ENCODE results near the gene IRF5.
A peak's percentile ranks its signal among the peaks of the same experiment; 100 is the strongest.

The IRF5 gene

GRCh38 chr7:128922496-128923410, 15.0 kb upstream of the IRF5 start:
- Mint-ChIP-seq H3K36me3 (no peaks in the 10 kb centered on the region), H3K27ac (no peak overlapping the region), H3K27me3 (peaks cover 2% of the 10 kb centered on the region)

DNA sequence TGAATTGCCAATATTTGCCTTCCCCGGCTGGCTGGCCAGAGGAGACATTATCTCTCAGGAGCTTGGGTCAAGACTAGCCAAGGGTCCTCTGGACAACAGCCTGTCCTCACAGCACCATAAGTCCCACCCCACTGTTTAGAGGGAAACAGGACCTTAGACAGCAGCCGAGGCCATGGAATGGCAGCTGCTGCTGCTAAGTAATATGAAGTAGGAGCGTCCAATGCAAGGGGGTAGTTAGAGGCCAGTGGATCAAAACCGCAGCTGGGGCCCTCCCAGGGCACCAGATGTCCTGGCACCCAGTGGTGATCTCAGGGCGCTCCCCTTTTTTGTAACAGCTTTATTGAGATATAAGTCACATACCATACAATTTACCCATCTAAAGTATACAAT, 14.3 kb upstream of the IRF5 start:
- H3K27me3 Mint-ChIP-seq: peaks cover 2% of the 10 kb centered on the region
- DNase-seq (ENCODE audit: low spot score in 2 of 2): no peak
- no peak overlapping the region for H3K4me3 Mint-ChIP-seq

More at GRCh38 chr7:128922496-128923410, 15.0 kb upstream of the IRF5 start:
- DNase-seq (ENCODE audit: low spot score in 2 of 2) (no peak), ATAC-seq (ENCODE audit: low read depth) (no peak)
- H3K4me1 Mint-ChIP-seq: peaks cover 9% of the 10 kb centered on the region
- H3K9me3 Mint-ChIP-seq: no peaks in the 10 kb centered on the region
- H3K4me3 Mint-ChIP-seq: no peak overlapping the region

GRCh38 chr7:128924707-128925588, 12.8 kb upstream of the IRF5 start:
- peaks cover 3% of the 10 kb centered on the region for H3K4me1 Mint-ChIP-seq
- no peak for DNase-seq (ENCODE audit: low spot score in 2 of 2)
- H3K27me3 Mint-ChIP-seq: peaks cover 2% of the 10 kb centered on the region
- H3K36me3 Mint-ChIP-seq: no peaks in the 10 kb centered on the region
- H3K27ac Mint-ChIP-seq: no peak overlapping the region
- no peak for ATAC-seq (ENCODE audit: low read depth)
- H3K9me3 Mint-ChIP-seq: no peaks in the 10 kb centered on the region
- H3K4me3 Mint-ChIP-seq: no peak overlapping the region

More for the DNA sequence above, 14.3 kb upstream of the IRF5 start:
- Mint-ChIP-seq H3K4me1 (peaks cover 9% of the 10 kb centered on the region), H3K27ac (no peak overlapping the region), H3K36me3 (no peaks in the 10 kb centered on the region), H3K9me3 (no peaks in the 10 kb centered on the region)
- no peak for ATAC-seq (ENCODE audit: low read depth)

- H3K4me3 Mint-ChIP-seq: no peak overlapping the region
- peaks cover 8% of the 10 kb centered on the region for H3K4me1 Mint-ChIP-seq
- no peak overlapping the region for H3K27ac Mint-ChIP-seq
- DNase-seq (ENCODE audit: low spot score in 2 of 2) (no peak), ATAC-seq (ENCODE audit: low read depth) (no peak)
- no peaks in the 10 kb centered on the region for H3K9me3 Mint-ChIP-seq
- no peaks in the 10 kb centered on the region for H3K36me3 Mint-ChIP-seq
- H3K27me3 Mint-ChIP-seq: no peaks in the 10 kb centered on the region
Observed at GRCh38 chr7:128928159-128928813, 9.4 kb upstream of the IRF5 start.

DNA sequence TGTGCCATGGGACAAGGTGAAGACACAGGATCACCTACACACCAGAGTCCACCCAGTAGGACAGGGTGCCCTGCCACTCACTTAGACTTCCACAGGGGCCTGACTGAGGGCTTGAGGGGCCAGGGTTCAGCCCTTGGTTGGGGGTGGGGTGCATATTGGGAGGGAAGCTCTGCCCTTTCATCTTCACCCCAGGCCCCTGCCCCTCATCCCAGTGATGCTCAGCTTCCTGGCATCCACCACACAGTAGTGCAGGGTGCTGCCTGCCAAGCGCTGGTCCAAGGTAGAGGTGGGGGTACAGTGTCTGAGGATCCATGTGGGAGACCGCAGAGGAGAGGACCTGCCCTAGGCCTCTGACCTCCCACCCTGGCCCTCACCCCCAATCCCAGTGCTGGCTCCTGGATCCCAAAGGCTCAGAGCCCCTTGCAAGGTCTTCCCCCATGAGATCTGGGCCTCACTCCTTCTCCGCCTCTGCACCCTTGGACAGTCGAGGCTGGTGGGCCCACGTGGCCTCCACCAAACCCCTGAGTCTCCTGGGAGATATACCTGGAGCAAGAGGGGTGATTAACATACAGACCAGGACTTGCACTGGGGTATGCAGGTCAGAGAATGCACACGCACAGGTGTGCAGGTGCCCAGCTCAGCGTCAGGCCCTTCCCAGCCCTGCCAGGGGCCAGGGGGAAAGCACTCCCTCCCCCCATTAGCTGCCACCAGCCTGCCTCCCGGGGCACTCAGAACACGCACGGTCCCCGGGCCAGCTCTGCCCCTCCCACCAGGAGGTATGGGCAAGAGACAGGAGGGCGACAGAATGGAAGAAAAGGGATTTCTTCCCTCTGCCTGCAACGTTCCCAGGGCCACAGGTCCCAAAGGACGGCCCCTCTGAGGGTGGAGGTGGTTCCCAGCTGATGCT, 8.6 kb upstream of the IRF5 start:
- no peak overlapping the region for H3K27ac Mint-ChIP-seq
- ATAC-seq (ENCODE audit: low read depth) (no peak), DNase-seq (ENCODE audit: low spot score in 2 of 2) (no peak)
- H3K4me3 Mint-ChIP-seq: no peak overlapping the region
- no peaks in the 10 kb centered on the region for H3K36me3 Mint-ChIP-seq
- H3K27me3 Mint-ChIP-seq: no peaks in the 10 kb centered on the region
- H3K4me1 Mint-ChIP-seq: peaks cover 12% of the 10 kb centered on the region
- no peaks in the 10 kb centered on the region for H3K9me3 Mint-ChIP-seq

DNA sequence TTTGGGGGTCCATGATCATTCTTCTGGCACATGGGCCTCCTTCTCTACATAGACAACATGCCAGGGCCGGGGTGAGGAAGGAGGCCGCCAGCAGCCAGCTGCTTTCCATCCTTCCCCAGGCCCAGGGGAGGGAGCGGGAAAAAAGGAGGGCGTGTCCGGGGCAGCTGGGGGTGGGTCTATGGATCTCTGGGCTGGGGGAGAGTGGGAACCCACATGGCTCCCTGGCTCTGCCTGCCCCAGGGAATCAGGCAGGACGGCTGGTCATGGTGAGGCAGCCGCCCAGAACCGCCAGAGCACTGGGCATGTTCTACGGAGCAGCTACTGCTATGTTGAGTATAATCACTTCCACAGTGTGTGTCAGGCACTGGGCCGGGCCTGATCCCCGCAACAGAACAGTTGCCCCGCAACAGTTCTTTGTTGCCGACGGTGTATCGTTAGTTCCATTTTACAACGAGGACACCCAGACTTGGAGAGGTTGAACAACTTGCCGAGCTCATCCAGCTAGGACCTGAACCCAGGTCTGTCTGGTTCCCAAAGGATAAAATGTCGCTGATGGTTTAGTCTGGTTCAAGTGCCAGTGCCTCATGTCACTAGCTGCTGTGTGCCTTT, 6.4 kb upstream of the IRF5 start:
- Mint-ChIP-seq H3K27me3 (no peaks in the 10 kb centered on the region), H3K9me3 (no peaks in the 10 kb centered on the region), H3K27ac (no peak overlapping the region), H3K4me3 (no peak overlapping the region), H3K36me3 (no peaks in the 10 kb centered on the region), H3K4me1 (peaks cover 20% of the 10 kb centered on the region)
- DNase-seq (ENCODE audit: low spot score in 2 of 2) (no peak), ATAC-seq (ENCODE audit: low read depth) (no peak)

- no peaks in the 10 kb centered on the region for H3K9me3 Mint-ChIP-seq
- DNase-seq (ENCODE audit: low spot score in 2 of 2): no peak
- H3K36me3 Mint-ChIP-seq: no peaks in the 10 kb centered on the region
- H3K27ac Mint-ChIP-seq: no peak overlapping the region
- no peaks in the 10 kb centered on the region for H3K27me3 Mint-ChIP-seq
- H3K4me3 Mint-ChIP-seq: no peak overlapping the region
- H3K4me1 Mint-ChIP-seq: peaks cover 24% of the 10 kb centered on the region
- no peak for ATAC-seq (ENCODE audit: low read depth)
Observed at GRCh38 chr7:128931965-128932861, 5.5 kb upstream of the IRF5 start.

DNA sequence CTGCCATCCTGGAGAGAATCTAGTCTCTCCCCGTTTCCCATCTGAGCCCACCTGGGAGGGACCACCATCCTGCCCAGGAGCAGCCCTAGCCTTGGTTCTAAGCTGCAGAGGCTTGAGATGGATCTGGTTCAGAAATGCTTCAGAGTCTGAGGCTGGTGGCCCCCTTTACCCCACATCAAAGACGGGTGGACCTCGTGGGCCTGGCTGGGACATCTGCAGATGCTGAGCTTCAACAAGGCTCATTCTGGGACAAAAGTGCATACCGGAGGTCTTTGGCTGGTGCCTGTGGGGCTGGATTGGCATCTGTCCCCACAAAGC, 4.9 kb upstream of the IRF5 start:
- Mint-ChIP-seq H3K9me3 (no peaks in the 10 kb centered on the region), H3K27me3 (no peaks in the 10 kb centered on the region), H3K36me3 (no peaks in the 10 kb centered on the region), H3K4me1 (peaks cover 26% of the 10 kb centered on the region), H3K27ac (peak overlapping the region; percentile 90), H3K4me3 (peak overlapping the region; percentile 90)
- no peak for DNase-seq (ENCODE audit: low spot score in 2 of 2)
- no peak for ATAC-seq (ENCODE audit: low read depth)

- Mint-ChIP-seq H3K4me3 (peak overlapping the region; percentile 90), H3K27me3 (no peaks in the 10 kb centered on the region), H3K4me1 (peaks cover 26% of the 10 kb centered on the region), H3K27ac (peak overlapping the region; percentile 90), H3K9me3 (no peaks in the 10 kb centered on the region), H3K36me3 (no peaks in the 10 kb centered on the region)
- DNase-seq (ENCODE audit: low spot score in 2 of 2): no peak
- peak; percentile 51 for ATAC-seq (ENCODE audit: low read depth)
Observed at GRCh38 chr7:128933180-128933891, 4.4 kb upstream of the IRF5 start.

- Mint-ChIP-seq H3K4me1 (peaks cover 32% of the 10 kb centered on the region), H3K36me3 (no peaks in the 10 kb centered on the region), H3K9me3 (no peaks in the 10 kb centered on the region), H3K4me3 (peak overlapping the region; percentile 77), H3K27me3 (no peaks in the 10 kb centered on the region), H3K27ac (peak overlapping the region; percentile 90)
- peak; percentile 57 for ATAC-seq (ENCODE audit: low read depth)
- DNase-seq (ENCODE audit: low spot score in 2 of 2): peak in 1 of 2 donors; percentile 61
Observed at GRCh38 chr7:128934361-128935341, 3.1 kb upstream of the IRF5 start.

DNA sequence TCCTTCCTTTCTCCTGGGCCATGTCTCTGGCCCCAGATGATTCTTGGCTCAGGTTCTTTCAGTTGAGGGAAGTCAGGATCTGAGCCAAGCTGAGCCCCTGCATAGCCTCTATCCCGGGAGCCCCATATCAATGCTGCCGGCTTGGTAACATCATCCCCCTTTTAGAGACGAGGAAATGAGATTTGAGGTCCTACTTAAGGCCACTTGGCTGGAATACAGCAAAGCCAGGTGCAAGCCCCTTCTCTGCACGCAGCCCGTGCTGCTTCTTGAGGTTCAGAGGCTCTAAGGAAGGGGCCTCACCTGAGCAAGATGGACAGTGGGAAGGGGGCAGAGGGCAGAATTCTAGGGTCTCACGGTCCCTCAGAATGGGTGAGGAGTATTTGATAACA, 2.4 kb upstream of the IRF5 start:
- Mint-ChIP-seq H3K9me3 (no peaks in the 10 kb centered on the region), H3K4me3 (peak overlapping the region; percentile 77), H3K36me3 (no peaks in the 10 kb centered on the region), H3K4me1 (peaks cover 39% of the 10 kb centered on the region), H3K27me3 (no peaks in the 10 kb centered on the region), H3K27ac (peak overlapping the region; percentile 90)
- ATAC-seq (ENCODE audit: low read depth) (no peak), DNase-seq (ENCODE audit: low spot score in 2 of 2) (no peak)

All from memory B cell (primary cell).